ENCODE measurements around the gene KSR2.

Gene KSR2

DNA sequence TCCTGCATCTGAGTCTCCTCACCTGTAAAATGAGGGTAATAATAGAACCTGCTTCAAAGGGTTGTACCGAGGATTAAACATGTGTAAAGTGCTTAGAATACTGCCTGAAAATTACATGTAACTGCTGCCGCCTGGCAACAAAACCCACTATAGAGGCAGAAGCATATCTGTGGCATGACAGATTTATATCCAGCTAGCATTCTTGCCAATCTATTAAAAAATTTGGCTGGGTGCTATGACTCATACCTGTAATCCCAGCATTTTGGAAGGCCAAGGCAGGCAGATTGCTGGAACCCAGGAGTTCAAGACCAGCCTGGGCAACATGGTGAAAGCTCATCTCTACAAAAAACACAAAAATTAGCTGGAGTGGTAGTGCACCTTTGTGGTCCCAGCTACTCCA is 16.4 kb upstream of the KSR2 start:
- TF ChIP-seq, protein P1, sequence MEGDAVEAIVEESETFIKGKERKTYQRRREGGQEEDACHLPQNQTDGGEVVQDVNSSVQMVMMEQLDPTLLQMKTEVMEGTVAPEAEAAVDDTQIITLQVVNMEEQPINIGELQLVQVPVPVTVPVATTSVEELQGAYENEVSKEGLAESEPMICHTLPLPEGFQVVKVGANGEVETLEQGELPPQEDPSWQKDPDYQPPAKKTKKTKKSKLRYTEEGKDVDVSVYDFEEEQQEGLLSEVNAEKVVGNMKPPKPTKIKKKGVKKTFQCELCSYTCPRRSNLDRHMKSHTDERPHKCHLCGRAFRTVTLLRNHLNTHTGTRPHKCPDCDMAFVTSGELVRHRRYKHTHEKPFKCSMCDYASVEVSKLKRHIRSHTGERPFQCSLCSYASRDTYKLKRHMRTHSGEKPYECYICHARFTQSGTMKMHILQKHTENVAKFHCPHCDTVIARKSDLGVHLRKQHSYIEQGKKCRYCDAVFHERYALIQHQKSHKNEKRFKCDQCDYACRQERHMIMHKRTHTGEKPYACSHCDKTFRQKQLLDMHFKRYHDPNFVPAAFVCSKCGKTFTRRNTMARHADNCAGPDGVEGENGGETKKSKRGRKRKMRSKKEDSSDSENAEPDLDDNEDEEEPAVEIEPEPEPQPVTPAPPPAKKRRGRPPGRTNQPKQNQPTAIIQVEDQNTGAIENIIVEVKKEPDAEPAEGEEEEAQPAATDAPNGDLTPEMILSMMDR (IDR thresholded peaks at IDR 0.05; ENCODE audit: control insufficient read depth, insufficient read depth, low read depth, low read length, missing control alignments) = no peak
- H3K4me3 ChIP-seq (ENCODE audit: control insufficient read depth, low read depth, low read length) = no peak overlapping the region
- DNase-seq (ENCODE audit: low read depth) = no peak

DNA sequence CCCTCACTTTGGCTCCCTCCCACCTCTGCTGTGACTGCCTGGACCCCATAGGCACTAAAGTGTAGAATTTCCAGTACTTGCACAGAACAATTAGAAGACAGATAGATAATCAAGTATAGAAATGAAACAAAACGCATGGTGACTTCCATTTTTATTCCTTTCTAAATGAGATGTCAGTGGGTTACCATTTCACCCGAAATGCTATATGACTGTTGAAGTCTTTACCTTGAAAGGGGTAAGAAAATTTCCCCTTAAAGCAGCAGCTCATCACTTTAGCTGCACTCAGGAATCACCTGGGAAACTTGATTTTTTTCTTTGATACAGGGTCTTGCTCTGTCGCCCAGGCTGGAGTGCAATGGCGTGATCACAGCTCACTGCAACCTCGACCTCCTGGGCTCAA is 12.5 kb upstream of the KSR2 start:
- H3K4me3 ChIP-seq (ENCODE audit: control insufficient read depth, low read depth, low read length) = no peak overlapping the region
- no peak for DNase-seq (ENCODE audit: low read depth)
- TF ChIP-seq, protein P1 (IDR thresholded peaks at IDR 0.05; ENCODE audit: control insufficient read depth, insufficient read depth, low read depth, low read length, missing control alignments) = no peak

DNA sequence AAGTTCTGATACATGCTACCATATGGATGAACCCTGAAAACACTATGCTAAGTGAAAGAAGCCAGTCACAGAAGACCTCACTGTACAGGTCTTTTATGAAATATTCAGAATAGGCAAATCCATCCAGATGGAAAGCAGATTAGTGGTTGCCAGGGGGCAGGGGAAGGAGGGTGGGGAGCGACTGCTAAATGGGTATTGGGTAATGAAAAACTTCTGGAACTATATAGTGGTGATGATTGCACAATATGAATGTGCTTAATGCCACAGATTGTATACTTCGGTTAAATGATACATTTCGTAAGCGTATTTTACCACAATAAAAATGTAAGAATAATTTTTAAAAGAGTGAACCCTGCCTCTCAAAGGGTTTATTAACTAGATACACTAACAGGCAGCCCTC is 11.8 kb upstream of the KSR2 start:
- peak; percentile 39 for DNase-seq (ENCODE audit: low read depth)
- H3K4me3 ChIP-seq (ENCODE audit: control insufficient read depth, low read depth, low read length) = no peak overlapping the region
- TF ChIP-seq, protein P1 (IDR thresholded peaks at IDR 0.05; ENCODE audit: control insufficient read depth, insufficient read depth, low read depth, low read length, missing control alignments) = no peak

DNA sequence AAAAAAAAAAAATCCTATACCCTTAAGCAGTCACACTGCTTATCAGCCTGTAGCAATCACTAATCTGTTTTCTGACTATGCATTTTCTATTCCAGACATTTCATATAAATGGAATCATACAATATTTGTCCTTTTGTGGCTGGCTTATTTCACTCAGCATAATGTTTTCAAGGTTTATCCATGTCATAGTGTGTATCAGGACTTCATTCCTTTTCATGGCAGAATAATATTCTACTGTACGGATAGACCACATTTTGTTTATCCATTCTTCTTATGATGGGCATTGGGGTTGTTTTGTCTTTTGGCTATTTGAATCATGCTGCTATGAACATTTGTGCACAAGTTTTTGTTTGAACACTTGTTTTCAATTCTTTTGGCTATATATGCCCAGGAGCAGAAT is 8.6 kb upstream of the KSR2 start:
- TF ChIP-seq, protein P1 (IDR thresholded peaks at IDR 0.05; ENCODE audit: control insufficient read depth, insufficient read depth, low read depth, low read length, missing control alignments) = no peak
- H3K4me3 ChIP-seq (ENCODE audit: control insufficient read depth, low read depth, low read length) = no peak overlapping the region
- DNase-seq (ENCODE audit: low read depth) = no peak

DNA sequence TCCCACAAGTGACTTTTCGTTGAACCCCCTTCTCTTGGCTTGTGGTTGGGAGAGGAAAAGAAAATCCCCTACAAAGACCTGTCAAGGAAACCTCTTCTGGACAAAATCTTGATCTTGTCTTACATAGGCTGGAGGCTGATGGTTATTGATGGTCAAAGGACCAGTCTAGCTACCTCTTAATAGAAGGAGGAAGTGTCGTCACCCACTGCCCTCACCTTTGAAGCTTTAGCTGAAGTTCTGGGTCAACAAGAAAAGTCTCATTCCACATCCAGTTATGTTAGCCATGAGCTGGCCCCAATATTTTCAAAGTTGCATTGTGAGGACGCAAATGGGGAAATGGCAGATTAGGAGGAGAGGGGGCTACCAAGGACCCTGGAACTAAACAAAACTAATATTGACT is 6.2 kb upstream of the KSR2 start:
- DNase-seq (ENCODE audit: low read depth) = no peak
- H3K4me3 ChIP-seq (ENCODE audit: control insufficient read depth, low read depth, low read length) = no peak overlapping the region
- TF ChIP-seq, protein P1 (IDR thresholded peaks at IDR 0.05; ENCODE audit: control insufficient read depth, insufficient read depth, low read depth, low read length, missing control alignments) = no peak

DNA sequence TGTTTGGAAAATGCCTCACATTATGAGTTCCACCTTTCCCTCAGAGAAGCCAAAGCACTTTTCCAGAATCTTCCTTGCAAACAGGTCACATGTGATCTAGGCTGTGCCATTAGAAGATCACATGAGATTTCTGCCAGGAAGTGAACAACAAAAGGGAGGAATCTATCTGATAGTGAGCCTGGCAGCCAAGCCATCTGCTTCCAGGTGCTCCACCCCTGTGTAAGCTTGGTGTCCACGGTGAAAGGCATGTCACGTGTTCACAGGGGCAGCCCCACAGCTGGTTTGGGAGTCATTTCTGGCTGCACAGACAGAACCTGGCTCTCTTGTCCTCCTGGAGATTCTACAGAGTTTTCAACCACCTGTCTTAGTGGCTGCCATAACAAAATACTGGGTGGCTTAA is 3.5 kb upstream of the KSR2 start:
- TF ChIP-seq, protein P1 (IDR thresholded peaks at IDR 0.05; ENCODE audit: control insufficient read depth, insufficient read depth, low read depth, low read length, missing control alignments) = no peak
- H3K4me3 ChIP-seq (ENCODE audit: control insufficient read depth, low read depth, low read length) = no peak overlapping the region
- DNase-seq (ENCODE audit: low read depth) = no peak

DNA sequence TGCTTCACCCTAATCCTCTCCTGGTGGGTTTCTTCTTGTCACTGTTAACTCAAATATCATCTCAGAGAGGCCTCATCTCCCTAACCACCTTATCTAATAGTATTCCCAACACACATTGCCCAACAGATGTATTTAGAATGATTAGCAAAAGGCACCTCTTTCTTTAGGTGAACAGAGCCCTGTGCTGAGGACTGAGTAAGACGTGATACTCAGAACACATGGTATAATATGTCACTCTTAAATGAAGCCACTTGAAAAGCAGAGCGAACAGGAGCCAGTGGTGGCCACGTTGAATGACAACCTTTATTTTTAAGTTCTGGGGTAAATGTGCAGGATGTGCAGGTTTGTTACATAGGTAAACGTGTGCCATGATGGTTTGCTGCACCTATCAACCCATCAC is 1.5 kb upstream of the KSR2 start:
- no peak for DNase-seq (ENCODE audit: low read depth)
- TF ChIP-seq, protein P1 (IDR thresholded peaks at IDR 0.05; ENCODE audit: control insufficient read depth, insufficient read depth, low read depth, low read length, missing control alignments) = no peak

More for the DNA sequence above, 1.5 kb upstream of the KSR2 start:
- H3K4me3 ChIP-seq (ENCODE audit: control insufficient read depth, low read depth, low read length) = no peak overlapping the region
